ENCODE results near the gene CCDC78. TPM values are rescaled to one million over a fixed set of nuclear protein-coding genes. Genes with fewer than 3 reads are reported as not detected.

Gene CCDC78
- total and polyA plus RNA-seq, 3 donors from 2014 or later: 3.2 to 6.1 (median 5.7) TPM

GRCh38 chr16:710500-711075, 15.7 kb downstream of the CCDC78 start:
- H3K36me3 ChIP-seq (ENCODE audit: low read depth, missing control alignments): no peaks in the 10 kb centered on the region
- intact Hi-C loops (cut with DNase I; ENCODE audit: low total_unique reads): no loop called here

GRCh38 chr16:709566-710499, 16.4 kb downstream of the CCDC78 start:
- no peak for TF ChIP-seq POLR2A (IDR thresholded peaks at IDR 0.05)
- no peak for TF ChIP-seq CTCF (IDR thresholded peaks at IDR 0.05)
- no peak overlapping the region for H3K4me3 ChIP-seq
- peak; percentile 71 for DNase-seq
- H3K27me3 ChIP-seq: no peaks in the 10 kb centered on the region
- H3K27ac ChIP-seq: no peak overlapping the region
- no peaks in the 10 kb centered on the region for H3K36me3 ChIP-seq (ENCODE audit: low read depth, missing control alignments)
- WGBS, 2 donors: 23 to 27% methylated on average over 14 to 30 of the region's 30 CpGs
- H3K4me1 ChIP-seq: peaks cover 12% of the 10 kb centered on the region
- intact Hi-C loops (cut with DNase I; ENCODE audit: low total_unique reads): no loop called here
- no peaks in the 10 kb centered on the region for H3K9me3 ChIP-seq

More at GRCh38 chr16:710500-711075, 15.7 kb downstream of the CCDC78 start:
- H3K4me3 ChIP-seq: no peak overlapping the region
- no peak overlapping the region for H3K27ac ChIP-seq
- H3K9me3 ChIP-seq: no peaks in the 10 kb centered on the region
- WGBS, 2 donors: 48 to 70% methylated on average over 3 to 21 of the region's 21 CpGs
- TF ChIP-seq POLR2A (IDR thresholded peaks at IDR 0.05) (no peak), CTCF (IDR thresholded peaks at IDR 0.05) (no peak)
- DNase-seq: no peak
- H3K4me1 ChIP-seq: peaks cover 12% of the 10 kb centered on the region
- H3K27me3 ChIP-seq: no peaks in the 10 kb centered on the region

- DNase-seq: no peak
- no peak for TF ChIP-seq POLR2A (IDR thresholded peaks at IDR 0.05)
- TF ChIP-seq CTCF (IDR thresholded peaks at IDR 0.05): no peak
- H3K4me3 ChIP-seq: no peak overlapping the region
- H3K27me3 ChIP-seq: no peaks in the 10 kb centered on the region
- intact Hi-C loops (cut with DNase I; ENCODE audit: low total_unique reads): no loop called here
- H3K4me1 ChIP-seq: peaks cover 5% of the 10 kb centered on the region
- H3K36me3 ChIP-seq (ENCODE audit: low read depth, missing control alignments): no peaks in the 10 kb centered on the region
- H3K27ac ChIP-seq: no peak overlapping the region
- 73 to 83% methylated on average over 3 to 4 of the region's 4 CpGs for WGBS, 2 donors
- no peaks in the 10 kb centered on the region for H3K9me3 ChIP-seq
Measured at GRCh38 chr16:708959-709358, 17.3 kb downstream of the CCDC78 start.

GRCh38 chr16:708019-708418, 18.2 kb downstream of the CCDC78 start:
- Histone ChIP-seq H3K4me1 (peaks cover 5% of the 10 kb centered on the region), H3K9me3 (no peaks in the 10 kb centered on the region), H3K27ac (no peak overlapping the region), H3K36me3 (ENCODE audit: low read depth, missing control alignments) (no peaks in the 10 kb centered on the region), H3K27me3 (no peaks in the 10 kb centered on the region), H3K4me3 (no peak overlapping the region)
- intact Hi-C loops (cut with DNase I; ENCODE audit: low total_unique reads): no loop called here
- TF ChIP-seq CTCF (IDR thresholded peaks at IDR 0.05): no peak
- no peak for TF ChIP-seq POLR2A (IDR thresholded peaks at IDR 0.05)
- no peak for DNase-seq
- WGBS, 2 donors: 67 to 70% methylated on average over 3 of the region's 3 CpGs
